ENCODE results near the gene PLA2G6. TPM values are rescaled to one million over a fixed set of nuclear protein-coding genes. Genes with fewer than 3 reads are reported as not detected.

The PLA2G6 gene
- total RNA-seq, 2 donors from 2014 or later: 24.1 to 38.5 TPM

DNA sequence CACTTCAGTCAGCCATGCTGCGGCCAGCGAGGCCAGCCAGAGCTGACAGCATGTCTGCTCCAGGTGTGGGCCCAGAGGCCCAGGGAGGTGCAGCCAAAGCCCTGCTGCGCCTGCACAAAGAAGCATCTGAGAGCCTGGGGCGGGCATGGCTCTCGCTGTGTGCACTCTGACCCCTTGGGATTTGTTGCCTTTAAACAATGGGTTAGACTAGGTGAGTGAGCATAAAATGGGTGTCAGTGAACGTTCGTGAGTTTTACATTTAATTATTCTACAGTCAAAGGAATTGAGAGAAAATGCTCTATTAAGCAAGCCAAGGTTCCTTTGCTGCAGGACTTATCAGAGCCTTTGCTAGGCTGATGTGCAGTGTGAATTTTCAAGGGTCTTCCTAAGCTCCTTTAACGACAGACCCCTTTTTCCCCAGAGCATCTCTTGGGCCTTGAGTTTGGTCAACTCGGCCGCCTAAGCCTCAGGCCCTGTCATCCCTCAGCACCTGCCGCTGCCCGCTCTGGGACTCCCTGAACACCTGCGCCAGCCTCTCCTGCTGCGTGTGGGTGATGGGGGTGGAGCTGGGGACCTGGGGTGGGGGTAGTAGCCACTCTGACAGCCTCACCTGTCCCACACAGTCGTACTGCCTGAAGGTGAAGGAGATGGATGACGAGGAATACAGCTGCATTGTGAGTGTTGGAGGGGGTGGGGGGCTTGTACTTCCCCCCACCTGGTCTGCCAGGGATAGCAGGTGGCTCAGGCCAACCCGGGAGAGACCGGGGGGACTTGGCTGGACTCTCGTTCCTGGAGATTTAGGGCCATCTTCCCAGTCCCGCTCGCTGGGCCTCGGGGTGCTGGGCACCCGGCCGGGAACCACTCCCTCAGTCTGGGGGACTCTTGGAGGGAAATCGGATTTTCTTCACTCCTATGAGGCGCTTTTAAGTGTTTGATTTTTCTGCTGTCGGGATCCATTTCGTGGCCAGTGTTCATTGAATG, 108.2 kb downstream of the PLA2G6 start:
- TF ChIP-seq, protein P1, sequence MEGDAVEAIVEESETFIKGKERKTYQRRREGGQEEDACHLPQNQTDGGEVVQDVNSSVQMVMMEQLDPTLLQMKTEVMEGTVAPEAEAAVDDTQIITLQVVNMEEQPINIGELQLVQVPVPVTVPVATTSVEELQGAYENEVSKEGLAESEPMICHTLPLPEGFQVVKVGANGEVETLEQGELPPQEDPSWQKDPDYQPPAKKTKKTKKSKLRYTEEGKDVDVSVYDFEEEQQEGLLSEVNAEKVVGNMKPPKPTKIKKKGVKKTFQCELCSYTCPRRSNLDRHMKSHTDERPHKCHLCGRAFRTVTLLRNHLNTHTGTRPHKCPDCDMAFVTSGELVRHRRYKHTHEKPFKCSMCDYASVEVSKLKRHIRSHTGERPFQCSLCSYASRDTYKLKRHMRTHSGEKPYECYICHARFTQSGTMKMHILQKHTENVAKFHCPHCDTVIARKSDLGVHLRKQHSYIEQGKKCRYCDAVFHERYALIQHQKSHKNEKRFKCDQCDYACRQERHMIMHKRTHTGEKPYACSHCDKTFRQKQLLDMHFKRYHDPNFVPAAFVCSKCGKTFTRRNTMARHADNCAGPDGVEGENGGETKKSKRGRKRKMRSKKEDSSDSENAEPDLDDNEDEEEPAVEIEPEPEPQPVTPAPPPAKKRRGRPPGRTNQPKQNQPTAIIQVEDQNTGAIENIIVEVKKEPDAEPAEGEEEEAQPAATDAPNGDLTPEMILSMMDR (IDR thresholded peaks at IDR 0.05): no peak
- Histone ChIP-seq H3K27ac (no peak overlapping the region), H3K9ac (ENCODE audit: low read depth in 2 of 2, low read length in 2 of 2) (no peak overlapping the region), H3K4me3 (no peak overlapping the region), H3K9me3 (no peaks in the 10 kb centered on the region), H3K36me3 (peaks cover 6% of the 10 kb centered on the region), H3K4me1 (no peaks in the 10 kb centered on the region), H3K27me3 (no peaks in the 10 kb centered on the region)
- intact Hi-C loops (cut with DNase I): no loop called here
- no peak for DNase-seq

GRCh38 chr22:38072322-38073149, 109.1 kb downstream of the PLA2G6 start:
- Histone ChIP-seq H3K36me3 (peaks cover 6% of the 10 kb centered on the region), H3K27me3 (no peaks in the 10 kb centered on the region), H3K9me3 (no peaks in the 10 kb centered on the region), H3K27ac (no peak overlapping the region), H3K4me3 (no peak overlapping the region), H3K9ac (ENCODE audit: low read depth in 2 of 2, low read length in 2 of 2) (no peak overlapping the region), H3K4me1 (no peaks in the 10 kb centered on the region)
- TF ChIP-seq, protein P1 (IDR thresholded peaks at IDR 0.05): no peak
- intact Hi-C loops (cut with DNase I): no loop called here
- DNase-seq: no peak

- no peak overlapping the region for H3K4me3 ChIP-seq
- no peak for DNase-seq
- no peak overlapping the region for H3K27ac ChIP-seq
- H3K4me1 ChIP-seq: no peaks in the 10 kb centered on the region
- intact Hi-C loops (cut with DNase I): no loop called here
- H3K9me3 ChIP-seq: no peaks in the 10 kb centered on the region
- no peak overlapping the region for H3K9ac ChIP-seq (ENCODE audit: low read depth in 2 of 2, low read length in 2 of 2)
- no peaks in the 10 kb centered on the region for H3K27me3 ChIP-seq
- peaks cover 8% of the 10 kb centered on the region for H3K36me3 ChIP-seq
- TF ChIP-seq, protein P1 (IDR thresholded peaks at IDR 0.05): no peak
Measured at GRCh38 chr22:38071421-38072321, 110.0 kb downstream of the PLA2G6 start.

DNA sequence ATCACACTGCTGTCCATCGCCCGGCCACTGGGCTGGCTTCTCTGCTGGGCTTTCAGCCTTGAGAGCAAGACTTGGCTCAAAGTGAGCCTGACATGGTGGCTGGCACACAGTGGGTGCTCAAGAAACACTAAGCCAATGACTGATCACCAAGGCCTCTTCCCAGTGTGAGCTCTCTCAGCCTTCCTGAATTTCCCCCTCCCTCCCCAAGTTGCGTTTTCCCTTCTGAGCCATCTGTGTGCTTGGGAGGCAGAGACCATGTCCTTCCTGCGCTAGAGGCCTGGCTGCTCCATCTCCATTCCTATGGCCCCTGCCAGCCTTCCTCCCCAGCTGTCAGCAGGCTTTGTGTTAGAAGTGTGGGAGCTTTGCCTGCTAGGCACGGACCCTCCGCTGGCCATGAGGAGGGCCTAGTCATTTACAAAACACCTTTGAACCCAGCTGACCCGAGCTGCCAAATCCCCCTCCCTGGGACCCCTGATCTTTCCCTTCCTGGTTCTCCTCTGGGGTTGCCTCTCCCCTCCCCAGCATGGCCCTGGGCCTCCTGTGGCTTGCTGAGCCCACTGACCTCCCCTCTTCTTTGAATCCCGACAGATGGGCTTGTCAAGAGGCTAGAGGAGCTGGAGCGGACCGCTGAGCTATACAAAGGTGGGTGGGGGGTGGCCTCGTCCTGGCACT, 111.2 kb downstream of the PLA2G6 start:
- Histone ChIP-seq H3K9ac (ENCODE audit: low read depth in 2 of 2, low read length in 2 of 2) (no peak overlapping the region), H3K9me3 (no peaks in the 10 kb centered on the region), H3K27ac (no peak overlapping the region), H3K27me3 (no peaks in the 10 kb centered on the region), H3K4me1 (no peaks in the 10 kb centered on the region), H3K4me3 (no peak overlapping the region), H3K36me3 (peaks cover 11% of the 10 kb centered on the region)
- TF ChIP-seq, protein P1 (IDR thresholded peaks at IDR 0.05): no peak
- intact Hi-C loops (cut with DNase I): no loop called here
- no peak for DNase-seq

Measured in colonic mucosa (tissue), 4 donors.